ENCODE results near the gene SLC4A4. TPM values are rescaled to one million over a fixed set of nuclear protein-coding genes. Genes with fewer than 3 reads are reported as not detected.

SLC4A4 gene
- total RNA-seq, 1 experiment from 2014 or later, result 1.1 TPM

DNA sequence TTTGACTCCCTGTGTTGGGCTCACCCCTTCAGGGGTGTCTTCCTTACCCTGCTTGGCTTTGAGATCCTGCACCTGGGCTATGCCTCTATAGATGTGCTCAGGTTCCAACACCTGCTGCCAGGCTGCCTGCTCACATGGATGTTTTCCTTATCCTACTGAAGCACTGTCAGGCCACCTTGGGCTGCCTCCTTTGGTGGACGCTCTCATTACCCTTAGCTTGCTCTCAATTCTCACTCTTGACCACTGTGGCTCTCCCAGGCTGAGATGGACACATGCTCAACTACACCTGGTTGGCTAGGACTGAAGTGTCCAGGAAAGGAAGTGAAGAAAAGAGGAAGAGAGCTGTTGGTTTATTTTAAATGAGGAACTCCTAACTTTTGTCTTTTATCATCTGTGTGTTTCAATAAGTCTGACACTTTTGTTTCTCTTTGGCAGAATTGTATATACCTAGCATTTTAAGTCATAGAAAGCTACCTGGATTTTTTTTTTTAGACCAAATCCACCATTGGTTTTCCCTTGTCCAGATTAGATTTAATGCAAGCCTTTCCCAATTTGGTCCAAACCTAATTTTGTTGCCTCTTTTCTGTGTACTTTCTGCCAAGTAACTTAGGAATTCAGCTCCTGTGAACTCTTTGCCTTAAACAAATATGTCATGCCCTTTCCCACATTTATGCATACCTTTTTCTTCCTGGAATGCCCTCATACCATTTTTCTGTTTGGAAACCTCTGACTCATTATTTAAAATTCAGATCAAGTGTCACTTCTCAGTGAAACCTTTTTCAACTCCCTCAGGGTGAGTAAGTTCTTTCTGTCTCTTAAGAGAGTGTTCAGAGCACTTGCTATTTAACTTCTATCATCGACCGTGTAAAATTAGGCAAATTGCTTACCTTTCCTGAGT is 269.2 kb downstream of the SLC4A4 start:
- H3K4me1 Mint-ChIP-seq, result peaks cover 15% of the 10 kb centered on the region
- ChIA-PET POLR2A (no interaction called here), CTCF (no interaction called here)
- H3K27me3 Mint-ChIP-seq (ENCODE audit: low read depth), result no peaks in the 10 kb centered on the region
- TF ChIP-seq NFE2L1 (CRISPR knock-in tag; IDR thresholded peaks at IDR 0.05) (no peak), CBFB (CRISPR knock-in tag; IDR thresholded peaks at IDR 0.05; ENCODE audit: low read depth) (no peak), TCF7 (CRISPR knock-in tag; IDR thresholded peaks at IDR 0.05; ENCODE audit: low read depth) (no peak), ZNF121 (CRISPR knock-in tag; IDR thresholded peaks at IDR 0.05) (no peak), ZNF423 (CRISPR knock-in tag; IDR thresholded peaks at IDR 0.05) (no peak), ZNF671 (CRISPR knock-in tag; IDR thresholded peaks at IDR 0.05) (no peak), FOXJ3 (CRISPR knock-in tag; IDR thresholded peaks at IDR 0.05; ENCODE audit: borderline replicate concordance) (no peak)
- TF ChIP-seq, protein P1, sequence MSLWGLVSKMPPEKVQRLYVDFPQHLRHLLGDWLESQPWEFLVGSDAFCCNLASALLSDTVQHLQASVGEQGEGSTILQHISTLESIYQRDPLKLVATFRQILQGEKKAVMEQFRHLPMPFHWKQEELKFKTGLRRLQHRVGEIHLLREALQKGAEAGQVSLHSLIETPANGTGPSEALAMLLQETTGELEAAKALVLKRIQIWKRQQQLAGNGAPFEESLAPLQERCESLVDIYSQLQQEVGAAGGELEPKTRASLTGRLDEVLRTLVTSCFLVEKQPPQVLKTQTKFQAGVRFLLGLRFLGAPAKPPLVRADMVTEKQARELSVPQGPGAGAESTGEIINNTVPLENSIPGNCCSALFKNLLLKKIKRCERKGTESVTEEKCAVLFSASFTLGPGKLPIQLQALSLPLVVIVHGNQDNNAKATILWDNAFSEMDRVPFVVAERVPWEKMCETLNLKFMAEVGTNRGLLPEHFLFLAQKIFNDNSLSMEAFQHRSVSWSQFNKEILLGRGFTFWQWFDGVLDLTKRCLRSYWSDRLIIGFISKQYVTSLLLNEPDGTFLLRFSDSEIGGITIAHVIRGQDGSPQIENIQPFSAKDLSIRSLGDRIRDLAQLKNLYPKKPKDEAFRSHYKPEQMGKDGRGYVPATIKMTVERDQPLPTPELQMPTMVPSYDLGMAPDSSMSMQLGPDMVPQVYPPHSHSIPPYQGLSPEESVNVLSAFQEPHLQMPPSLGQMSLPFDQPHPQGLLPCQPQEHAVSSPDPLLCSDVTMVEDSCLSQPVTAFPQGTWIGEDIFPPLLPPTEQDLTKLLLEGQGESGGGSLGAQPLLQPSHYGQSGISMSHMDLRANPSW (CRISPR knock-in tag; conservative IDR thresholded peaks at IDR 0.05; ENCODE audit: low read depth), result no peak
- TF ChIP-seq, protein P2, sequence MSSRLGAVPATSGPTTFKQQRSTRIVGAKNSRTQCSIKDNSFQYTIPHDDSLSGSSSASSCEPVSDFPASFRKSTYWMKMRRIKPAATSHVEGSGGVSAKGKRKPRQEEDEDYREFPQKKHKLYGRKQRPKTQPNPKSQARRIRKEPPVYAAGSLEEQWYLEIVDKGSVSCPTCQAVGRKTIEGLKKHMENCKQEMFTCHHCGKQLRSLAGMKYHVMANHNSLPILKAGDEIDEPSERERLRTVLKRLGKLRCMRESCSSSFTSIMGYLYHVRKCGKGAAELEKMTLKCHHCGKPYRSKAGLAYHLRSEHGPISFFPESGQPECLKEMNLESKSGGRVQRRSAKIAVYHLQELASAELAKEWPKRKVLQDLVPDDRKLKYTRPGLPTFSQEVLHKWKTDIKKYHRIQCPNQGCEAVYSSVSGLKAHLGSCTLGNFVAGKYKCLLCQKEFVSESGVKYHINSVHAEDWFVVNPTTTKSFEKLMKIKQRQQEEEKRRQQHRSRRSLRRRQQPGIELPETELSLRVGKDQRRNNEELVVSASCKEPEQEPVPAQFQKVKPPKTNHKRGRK (CRISPR knock-in tag; IDR thresholded peaks at IDR 0.05; ENCODE audit: borderline replicate concordance), result no peak
- TF ChIP-seq, protein P3, sequence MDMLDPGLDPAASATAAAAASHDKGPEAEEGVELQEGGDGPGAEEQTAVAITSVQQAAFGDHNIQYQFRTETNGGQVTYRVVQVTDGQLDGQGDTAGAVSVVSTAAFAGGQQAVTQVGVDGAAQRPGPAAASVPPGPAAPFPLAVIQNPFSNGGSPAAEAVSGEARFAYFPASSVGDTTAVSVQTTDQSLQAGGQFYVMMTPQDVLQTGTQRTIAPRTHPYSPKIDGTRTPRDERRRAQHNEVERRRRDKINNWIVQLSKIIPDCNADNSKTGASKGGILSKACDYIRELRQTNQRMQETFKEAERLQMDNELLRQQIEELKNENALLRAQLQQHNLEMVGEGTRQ (CRISPR knock-in tag; IDR thresholded peaks at IDR 0.05), result no peak
- H3K9me3 Mint-ChIP-seq, result peaks cover 13% of the 10 kb centered on the region
- DNase-seq (ENCODE audit: low spot score) (no peak), ATAC-seq (no peak)
- H3K4me3 Mint-ChIP-seq, result no peak overlapping the region
- H3K36me3 Mint-ChIP-seq, result peaks cover 10% of the 10 kb centered on the region
- no peak overlapping the region; the same call in 1 of the 2 replicates for H3K27ac Mint-ChIP-seq

DNA sequence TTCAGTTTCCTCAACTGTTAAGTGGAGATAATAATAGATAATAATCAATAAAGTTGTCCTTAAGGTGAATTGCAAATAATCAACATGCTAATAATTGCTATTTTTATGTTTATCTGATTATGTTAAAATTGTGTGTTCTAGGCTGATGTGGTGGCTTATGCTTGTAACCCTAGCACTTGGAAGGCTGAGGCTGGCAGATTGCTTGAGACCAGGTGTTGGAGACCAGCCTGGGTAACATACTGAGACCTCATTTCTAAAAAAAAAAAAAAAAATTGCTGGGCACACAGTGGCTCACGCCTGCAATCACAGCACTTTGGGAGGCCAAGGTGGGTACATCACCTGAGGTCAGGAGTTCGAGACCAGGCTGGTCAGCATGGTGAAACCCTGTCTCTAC is 269.9 kb downstream of the SLC4A4 start:
- Mint-ChIP-seq H3K27ac (no peak overlapping the region), H3K4me1 (peaks cover 15% of the 10 kb centered on the region), H3K9me3 (peaks cover 13% of the 10 kb centered on the region), H3K36me3 (peaks cover 10% of the 10 kb centered on the region), H3K4me3 (no peak overlapping the region), H3K27me3 (ENCODE audit: low read depth) (no peaks in the 10 kb centered on the region)
- no peak for DNase-seq (ENCODE audit: low spot score)
- no peak for ATAC-seq
- CTCF ChIA-PET, result no interaction called here
- POLR2A ChIA-PET, result no interaction called here
- TF ChIP-seq FOXJ3 (CRISPR knock-in tag; IDR thresholded peaks at IDR 0.05; ENCODE audit: borderline replicate concordance), result no peak
- TF ChIP-seq E2F5 (CRISPR knock-in tag; IDR thresholded peaks at IDR 0.05), result no peak
- TF ChIP-seq RELA (CRISPR knock-in tag; IDR thresholded peaks at IDR 0.05; ENCODE audit: borderline replicate concordance), result no peak
- TF ChIP-seq, protein P4, sequence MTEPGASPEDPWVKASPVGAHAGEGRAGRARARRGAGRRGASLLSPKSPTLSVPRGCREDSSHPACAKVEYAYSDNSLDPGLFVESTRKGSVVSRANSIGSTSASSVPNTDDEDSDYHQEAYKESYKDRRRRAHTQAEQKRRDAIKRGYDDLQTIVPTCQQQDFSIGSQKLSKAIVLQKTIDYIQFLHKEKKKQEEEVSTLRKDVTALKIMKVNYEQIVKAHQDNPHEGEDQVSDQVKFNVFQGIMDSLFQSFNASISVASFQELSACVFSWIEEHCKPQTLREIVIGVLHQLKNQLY (CRISPR knock-in tag; IDR thresholded peaks at IDR 0.05), result no peak
- no peak for TF ChIP-seq PRRX2 (CRISPR knock-in tag; IDR thresholded peaks at IDR 0.05)
- no peak for TF ChIP-seq GRHL2 (CRISPR knock-in tag; IDR thresholded peaks at IDR 0.05; ENCODE audit: insufficient replicate concordance, severe bottlenecking)
- TF ChIP-seq MYBL2 (CRISPR knock-in tag; IDR thresholded peaks at IDR 0.05), result no peak
- no peak for TF ChIP-seq IRF2 (CRISPR knock-in tag; IDR thresholded peaks at IDR 0.05; ENCODE audit: borderline replicate concordance, low read depth)
- no peak for TF ChIP-seq SOX15 (CRISPR knock-in tag; IDR thresholded peaks at IDR 0.05)
- TF ChIP-seq, protein P5, sequence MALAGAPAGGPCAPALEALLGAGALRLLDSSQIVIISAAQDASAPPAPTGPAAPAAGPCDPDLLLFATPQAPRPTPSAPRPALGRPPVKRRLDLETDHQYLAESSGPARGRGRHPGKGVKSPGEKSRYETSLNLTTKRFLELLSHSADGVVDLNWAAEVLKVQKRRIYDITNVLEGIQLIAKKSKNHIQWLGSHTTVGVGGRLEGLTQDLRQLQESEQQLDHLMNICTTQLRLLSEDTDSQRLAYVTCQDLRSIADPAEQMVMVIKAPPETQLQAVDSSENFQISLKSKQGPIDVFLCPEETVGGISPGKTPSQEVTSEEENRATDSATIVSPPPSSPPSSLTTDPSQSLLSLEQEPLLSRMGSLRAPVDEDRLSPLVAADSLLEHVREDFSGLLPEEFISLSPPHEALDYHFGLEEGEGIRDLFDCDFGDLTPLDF (CRISPR knock-in tag; IDR thresholded peaks at IDR 0.05), result no peak
- no peak for TF ChIP-seq NR2C2 (CRISPR knock-in tag; IDR thresholded peaks at IDR 0.05)
- no peak for TF ChIP-seq NR1H2 (CRISPR knock-in tag; IDR thresholded peaks at IDR 0.05)
- TF ChIP-seq, protein P6, sequence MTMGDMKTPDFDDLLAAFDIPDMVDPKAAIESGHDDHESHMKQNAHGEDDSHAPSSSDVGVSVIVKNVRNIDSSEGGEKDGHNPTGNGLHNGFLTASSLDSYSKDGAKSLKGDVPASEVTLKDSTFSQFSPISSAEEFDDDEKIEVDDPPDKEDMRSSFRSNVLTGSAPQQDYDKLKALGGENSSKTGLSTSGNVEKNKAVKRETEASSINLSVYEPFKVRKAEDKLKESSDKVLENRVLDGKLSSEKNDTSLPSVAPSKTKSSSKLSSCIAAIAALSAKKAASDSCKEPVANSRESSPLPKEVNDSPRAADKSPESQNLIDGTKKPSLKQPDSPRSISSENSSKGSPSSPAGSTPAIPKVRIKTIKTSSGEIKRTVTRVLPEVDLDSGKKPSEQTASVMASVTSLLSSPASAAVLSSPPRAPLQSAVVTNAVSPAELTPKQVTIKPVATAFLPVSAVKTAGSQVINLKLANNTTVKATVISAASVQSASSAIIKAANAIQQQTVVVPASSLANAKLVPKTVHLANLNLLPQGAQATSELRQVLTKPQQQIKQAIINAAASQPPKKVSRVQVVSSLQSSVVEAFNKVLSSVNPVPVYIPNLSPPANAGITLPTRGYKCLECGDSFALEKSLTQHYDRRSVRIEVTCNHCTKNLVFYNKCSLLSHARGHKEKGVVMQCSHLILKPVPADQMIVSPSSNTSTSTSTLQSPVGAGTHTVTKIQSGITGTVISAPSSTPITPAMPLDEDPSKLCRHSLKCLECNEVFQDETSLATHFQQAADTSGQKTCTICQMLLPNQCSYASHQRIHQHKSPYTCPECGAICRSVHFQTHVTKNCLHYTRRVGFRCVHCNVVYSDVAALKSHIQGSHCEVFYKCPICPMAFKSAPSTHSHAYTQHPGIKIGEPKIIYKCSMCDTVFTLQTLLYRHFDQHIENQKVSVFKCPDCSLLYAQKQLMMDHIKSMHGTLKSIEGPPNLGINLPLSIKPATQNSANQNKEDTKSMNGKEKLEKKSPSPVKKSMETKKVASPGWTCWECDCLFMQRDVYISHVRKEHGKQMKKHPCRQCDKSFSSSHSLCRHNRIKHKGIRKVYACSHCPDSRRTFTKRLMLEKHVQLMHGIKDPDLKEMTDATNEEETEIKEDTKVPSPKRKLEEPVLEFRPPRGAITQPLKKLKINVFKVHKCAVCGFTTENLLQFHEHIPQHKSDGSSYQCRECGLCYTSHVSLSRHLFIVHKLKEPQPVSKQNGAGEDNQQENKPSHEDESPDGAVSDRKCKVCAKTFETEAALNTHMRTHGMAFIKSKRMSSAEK (CRISPR knock-in tag; IDR thresholded peaks at IDR 0.05; ENCODE audit: borderline replicate concordance), result no peak
